ENCODE results near the gene FAM50B.
"Not testable (repeated sequence)": the region's sequence is repeated elsewhere in the genome, so short reads cannot be mapped to it uniquely, and the experiment has no call there.

FAM50B gene

GRCh38 chr6:3850451-3851203 lies 1.5 kb downstream of the FAM50B start:
- no peak for DNase-seq

- DNase-seq, result no peak
These were observed 2.7 kb downstream of the FAM50B start for GRCh38 chr6:3851839-3852238.

- DNase-seq, result no peak
These were observed 3.2 kb downstream of the FAM50B start for GRCh38 chr6:3852391-3852790.

GRCh38 chr6:3855866-3856265 lies 6.7 kb downstream of the FAM50B start:
- DNase-seq, result no peak

- DNase-seq, result no peak
These were observed 7.4 kb downstream of the FAM50B start for GRCh38 chr6:3856576-3856975.

GRCh38 chr6:3857468-3858456 lies 8.6 kb downstream of the FAM50B start:
- DNase-seq, result no peak

GRCh38 chr6:3859878-3860552 lies 10.8 kb downstream of the FAM50B start:
- no peak for DNase-seq

GRCh38 chr6:3861424-3861823 lies 12.3 kb downstream of the FAM50B start:
- DNase-seq, result no peak

- DNase-seq, result no peak
These were observed 12.9 kb downstream of the FAM50B start for GRCh38 chr6:3862038-3862437.

GRCh38 chr6:3863322-3863721 lies 14.1 kb downstream of the FAM50B start:
- not testable (repeated sequence) for DNase-seq

GRCh38 chr6:3865463-3865862 lies 16.3 kb downstream of the FAM50B start:
- no peak for DNase-seq

GRCh38 chr6:3867641-3868502 lies 18.7 kb downstream of the FAM50B start:
- no peak for DNase-seq

GRCh38 chr6:3868544-3868943 lies 19.4 kb downstream of the FAM50B start:
- no peak for DNase-seq

GRCh38 chr6:3869284-3869631 lies 20.1 kb downstream of the FAM50B start:
- no peak for DNase-seq

GRCh38 chr6:3869632-3870527 lies 20.7 kb downstream of the FAM50B start:
- DNase-seq, result no peak

- DNase-seq, result no peak
These were observed 21.4 kb downstream of the FAM50B start for GRCh38 chr6:3870528-3870925.

- DNase-seq, result no peak
These were observed 22.3 kb downstream of the FAM50B start for GRCh38 chr6:3871515-3871914.

GRCh38 chr6:3871939-3872338 lies 22.8 kb downstream of the FAM50B start:
- DNase-seq, result no peak

- DNase-seq, result no peak
These were observed 23.2 kb downstream of the FAM50B start for GRCh38 chr6:3872370-3872854.

- DNase-seq, result no peak
These were observed 23.9 kb downstream of the FAM50B start for GRCh38 chr6:3873051-3873450.

- no peak for DNase-seq
These were observed 24.9 kb downstream of the FAM50B start for GRCh38 chr6:3874069-3874468.
